GM19043 (cell line): ENCODE results near the gene MICAL3.
"Not testable (repeated sequence)": the region's sequence is repeated elsewhere in the genome, so short reads cannot be mapped to it uniquely, and the experiment has no call there.

ENCODE experiments used
- ATAC-seq: cut with Tn5 transposase; IDR thresholded peaks from one replicate; pipeline ENCODE4 v1.9.1; 2021; ENCODE audit warnings: low read depth; ENCODE audit not compliant: unreplicated experiment

The MICAL3 gene

DNA sequence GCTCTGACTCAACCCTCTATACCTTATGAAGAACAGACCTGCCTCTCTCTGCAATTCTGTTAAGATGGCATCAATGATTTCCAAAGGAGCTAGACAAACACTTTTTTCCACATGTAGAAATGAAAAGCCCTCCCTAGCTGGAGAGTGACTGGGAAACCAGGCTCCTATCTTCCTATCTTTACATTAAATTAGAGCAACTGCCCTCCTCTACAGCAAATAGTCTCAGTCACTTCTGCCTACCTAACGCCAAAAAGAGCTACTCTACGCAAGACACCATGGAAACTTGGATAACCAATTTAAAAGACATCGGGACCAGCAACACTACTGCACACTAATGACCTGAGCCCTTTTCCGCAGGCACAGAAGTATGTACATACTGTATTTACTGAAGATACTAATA lies 84.8 kb downstream of the MICAL3 start:
- ATAC-seq, result no peak

DNA sequence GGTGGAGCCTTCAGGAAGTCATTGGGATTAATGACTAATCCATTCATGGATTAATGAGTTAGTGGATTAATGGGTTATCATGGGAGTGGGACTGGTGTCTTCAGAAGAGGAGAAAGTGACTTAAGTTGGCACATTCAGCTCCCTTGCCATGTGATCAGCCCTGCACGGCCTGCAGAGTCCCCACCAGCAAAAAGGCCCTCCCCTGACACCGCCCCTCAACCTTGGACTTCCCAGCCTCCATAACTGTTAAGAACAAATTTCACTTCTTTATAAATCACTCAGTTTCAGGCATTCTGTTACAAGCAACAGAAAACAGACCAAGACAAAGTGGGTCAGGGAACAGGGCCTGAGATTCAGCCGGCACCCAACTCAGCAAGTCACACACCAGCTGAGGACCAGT lies 85.3 kb downstream of the MICAL3 start:
- no peak for ATAC-seq

DNA sequence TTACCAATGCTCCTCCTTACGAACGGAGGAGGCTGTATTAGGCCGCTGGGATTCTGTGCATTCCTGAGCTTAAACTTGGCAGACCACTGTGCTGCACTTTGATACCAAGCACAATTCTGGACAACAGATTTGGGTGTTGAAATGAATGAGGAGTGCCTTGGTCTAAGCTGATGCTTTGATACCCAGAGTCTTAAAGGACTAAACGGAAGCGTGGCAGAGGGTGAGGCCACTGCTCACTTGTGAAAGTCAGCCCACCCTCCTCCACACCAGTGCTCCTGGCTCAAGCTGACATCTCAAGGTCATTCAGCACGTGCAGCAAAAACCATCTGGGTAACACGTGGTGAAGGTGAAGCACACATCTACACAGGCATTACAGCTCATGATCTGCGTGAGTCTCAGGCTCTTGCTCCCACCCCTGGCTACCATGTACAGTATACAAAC lies 85.9 kb downstream of the MICAL3 start:
- no peak for ATAC-seq

DNA sequence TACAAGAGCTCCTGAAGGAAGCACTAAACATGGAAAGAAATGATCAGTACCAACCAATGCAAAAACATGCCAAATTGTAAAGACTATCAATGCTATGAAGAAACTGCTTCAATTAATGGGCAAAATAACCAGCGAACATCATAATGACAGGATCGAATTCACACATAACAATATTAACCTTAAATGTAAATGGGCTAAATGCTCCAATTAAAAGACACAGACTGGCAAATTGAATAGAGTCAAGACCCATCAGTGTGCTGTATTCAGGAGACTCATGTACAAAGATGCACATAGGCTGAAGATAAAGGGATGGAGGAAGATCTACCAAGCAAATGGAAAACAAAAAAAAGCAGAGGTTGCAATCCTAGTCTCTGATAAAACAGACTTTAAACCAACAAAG lies 91.9 kb downstream of the MICAL3 start:
- ATAC-seq, result not testable (repeated sequence)

DNA sequence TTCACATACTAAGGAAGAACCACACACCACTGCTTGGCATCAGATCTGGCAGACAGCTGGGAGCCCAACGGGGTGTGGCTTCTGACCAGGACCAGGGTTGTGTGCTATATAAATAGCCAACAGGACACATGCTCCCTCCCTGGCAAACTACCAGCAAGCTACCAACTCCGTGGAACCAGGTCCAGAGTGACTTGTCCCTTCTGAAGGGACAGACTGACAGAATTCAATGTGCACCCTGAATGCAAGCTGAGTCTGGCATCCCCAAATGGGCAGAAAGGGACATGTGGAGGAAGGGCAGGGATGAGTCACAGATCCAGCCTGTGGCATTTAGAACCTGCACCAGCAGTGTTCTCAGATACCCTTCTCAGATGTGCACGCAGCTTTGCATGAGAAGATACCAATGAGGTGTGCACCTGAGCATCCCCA lies 92.9 kb downstream of the MICAL3 start:
- ATAC-seq, result no peak

DNA sequence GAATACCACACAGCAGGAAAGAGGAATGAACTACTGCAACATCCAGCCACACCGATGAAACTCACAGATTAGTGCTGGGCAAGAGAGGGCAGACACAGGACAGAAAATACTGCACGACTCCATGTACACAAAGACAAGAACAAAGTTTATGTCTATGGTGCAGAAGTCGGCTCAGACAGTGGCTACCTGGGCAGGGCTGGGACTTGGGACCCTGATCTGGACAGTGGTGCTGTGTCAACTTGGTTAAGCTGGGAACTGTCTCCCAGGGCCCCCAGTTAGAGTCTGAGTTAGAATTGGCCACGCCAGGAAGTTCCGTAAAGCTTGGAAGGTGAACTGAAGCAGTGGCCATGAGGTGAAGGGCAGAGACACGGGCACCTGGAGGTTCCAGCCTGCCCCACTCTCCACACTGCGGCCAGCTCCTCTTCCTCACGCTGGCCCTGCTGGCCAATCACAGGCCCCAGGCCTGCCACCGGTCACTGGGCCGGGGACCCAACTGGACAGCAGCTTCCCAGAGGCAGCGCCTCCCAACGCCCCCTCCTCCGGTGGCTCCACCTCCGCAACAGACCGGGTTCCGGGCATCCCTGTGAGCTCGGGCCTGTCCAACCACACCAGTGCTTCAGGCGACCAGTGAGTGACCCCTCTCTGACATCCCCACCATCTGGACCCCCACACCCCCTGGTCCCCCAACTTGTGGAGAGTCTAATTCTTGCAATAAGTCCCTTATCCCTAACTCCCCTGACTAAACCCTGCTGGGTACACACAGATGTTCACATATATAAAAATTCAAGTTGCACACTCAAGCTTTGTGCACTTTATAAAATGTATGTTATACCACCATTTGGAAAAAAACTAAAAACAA lies 93.7 kb downstream of the MICAL3 start:
- no peak for ATAC-seq

DNA sequence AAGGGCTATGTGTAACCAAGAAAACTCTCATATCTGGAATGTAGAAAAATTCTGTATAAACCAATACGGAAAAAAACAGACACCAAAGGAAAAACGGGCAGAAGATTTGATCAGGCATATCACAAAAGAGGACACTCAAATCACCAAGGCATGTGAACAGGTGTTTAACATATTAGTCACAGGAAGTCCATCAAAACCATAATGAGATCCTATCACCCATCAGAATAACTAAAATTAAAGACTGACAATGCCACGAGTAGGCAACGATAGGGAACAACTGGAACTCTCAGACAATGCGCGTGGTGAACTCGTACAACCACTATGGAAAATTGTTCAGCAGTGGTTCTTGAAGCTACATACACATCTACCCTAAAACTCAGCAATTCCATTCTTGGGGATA lies 94.5 kb downstream of the MICAL3 start:
- ATAC-seq, result no peak

DNA sequence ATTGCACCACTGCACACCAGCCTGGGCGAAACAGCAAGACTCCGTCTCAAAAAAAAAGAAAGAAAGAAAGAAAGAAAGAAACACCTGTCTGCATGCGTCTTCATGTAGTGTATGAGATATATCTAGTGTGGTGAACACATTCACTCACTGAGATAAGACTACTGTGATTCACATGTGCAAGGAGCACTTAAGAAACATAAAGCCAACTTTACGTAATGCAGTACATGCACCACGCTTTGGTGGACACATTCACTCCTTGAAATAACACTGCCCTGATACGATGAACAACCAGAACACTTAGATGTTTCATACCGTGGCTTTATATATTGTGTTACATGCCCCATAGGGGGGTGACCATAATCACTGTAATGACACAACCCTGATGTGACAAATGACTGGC lies 96.0 kb downstream of the MICAL3 start:
- no peak for ATAC-seq

DNA sequence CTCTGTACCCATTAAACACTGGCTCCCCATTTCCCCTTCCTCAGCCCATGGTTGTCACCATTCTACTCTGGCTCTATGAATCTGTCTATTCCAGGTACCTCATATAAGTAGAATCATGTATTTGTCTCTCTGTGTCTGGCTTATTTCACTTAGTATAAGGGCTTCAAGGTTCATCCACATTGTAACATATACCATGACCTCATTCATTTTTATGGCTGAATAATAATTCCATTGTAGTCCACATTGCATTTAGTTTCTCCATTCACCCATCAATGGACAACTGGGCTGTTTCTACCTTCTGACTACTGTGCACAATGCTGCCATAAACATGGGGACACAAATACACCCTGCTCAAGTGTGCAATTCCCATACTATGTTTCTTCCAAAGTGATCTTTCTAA lies 97.3 kb downstream of the MICAL3 start:
- no peak for ATAC-seq

DNA sequence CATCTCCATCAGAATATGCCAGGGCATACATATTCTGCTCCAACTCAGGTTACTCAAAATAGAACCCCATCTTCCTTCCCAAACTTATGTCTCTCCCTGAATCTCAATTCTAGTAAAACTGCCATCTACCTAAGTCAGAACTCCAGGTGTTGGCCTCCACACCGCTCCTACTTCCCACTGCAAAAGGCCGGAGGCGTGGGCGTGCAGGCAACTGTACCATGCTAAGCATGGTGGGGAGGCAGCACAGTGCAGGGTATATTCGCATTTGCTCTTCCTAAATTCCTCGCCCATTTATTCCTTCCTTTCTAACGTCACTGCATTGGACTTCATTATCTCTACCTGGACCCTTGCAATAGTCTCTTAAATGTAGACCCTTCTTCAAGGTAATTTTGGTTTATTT lies 97.8 kb downstream of the MICAL3 start:
- no peak for ATAC-seq

DNA sequence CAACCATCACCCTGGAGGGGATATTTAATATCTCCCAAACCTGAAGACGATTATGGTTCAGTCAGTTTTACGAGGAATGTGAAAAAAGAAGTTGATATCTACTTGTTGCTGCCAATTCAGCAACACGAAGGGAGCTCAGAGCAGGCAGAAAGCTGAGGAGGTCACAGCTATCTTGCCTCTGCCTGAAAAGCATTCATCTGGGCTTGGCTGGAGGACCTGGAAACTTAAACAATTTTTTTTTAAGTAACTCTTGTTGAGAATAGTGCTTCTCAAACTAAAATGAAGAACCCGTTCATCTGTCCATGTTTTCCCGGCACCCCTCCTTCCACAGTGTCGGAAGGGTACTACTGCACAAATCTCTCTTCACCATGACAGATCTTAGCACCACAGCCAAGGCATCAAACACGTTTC lies 98.9 kb downstream of the MICAL3 start:
- ATAC-seq, result no peak

DNA sequence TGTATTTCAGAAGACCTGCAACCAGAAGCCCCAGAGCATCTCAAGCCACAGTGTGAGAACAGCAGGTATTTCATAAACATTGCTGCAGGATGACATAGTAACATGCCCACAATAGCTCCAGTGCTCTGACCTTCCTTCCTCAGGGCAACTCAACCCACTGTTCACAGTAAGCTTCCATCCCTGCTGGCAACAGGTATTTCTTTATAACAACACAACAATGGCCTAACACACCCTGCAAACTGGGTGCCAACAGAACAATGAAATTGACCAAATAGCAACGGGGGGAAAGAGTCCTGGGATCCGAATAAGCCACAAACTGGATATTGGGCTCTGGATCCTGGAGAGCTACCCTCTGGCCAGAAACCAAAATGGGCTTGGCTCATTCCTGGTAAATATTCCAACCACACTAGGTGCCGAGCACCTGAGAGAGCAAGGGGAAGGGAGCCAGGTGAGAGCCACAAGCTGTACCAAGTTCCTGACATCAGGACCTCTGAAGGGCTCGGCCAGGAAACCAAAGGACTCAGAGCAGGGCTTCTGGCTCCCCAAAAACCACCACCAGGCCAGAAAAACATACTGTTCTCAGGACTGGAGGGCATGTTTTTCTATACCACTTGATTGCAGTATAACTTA lies 99.5 kb downstream of the MICAL3 start:
- ATAC-seq, result no peak

DNA sequence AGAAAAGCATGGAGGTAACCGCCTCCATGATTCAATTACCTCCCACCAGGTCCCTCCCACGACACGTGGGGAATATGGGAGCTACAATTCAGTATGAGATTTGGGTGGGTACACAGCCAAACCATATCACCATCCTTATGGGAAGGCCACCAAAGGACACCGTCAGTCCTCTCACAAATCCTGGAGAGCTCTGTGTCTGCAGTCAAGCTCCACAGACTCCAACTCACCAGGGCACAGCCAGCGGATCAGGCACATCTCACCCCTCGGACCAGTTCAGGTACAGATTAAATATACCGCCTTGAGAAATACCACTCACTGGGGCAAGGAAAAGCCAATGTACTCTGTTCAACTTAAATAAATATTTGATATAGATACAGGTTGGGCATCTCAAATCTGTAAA lies 100.3 kb downstream of the MICAL3 start:
- ATAC-seq, result no peak

DNA sequence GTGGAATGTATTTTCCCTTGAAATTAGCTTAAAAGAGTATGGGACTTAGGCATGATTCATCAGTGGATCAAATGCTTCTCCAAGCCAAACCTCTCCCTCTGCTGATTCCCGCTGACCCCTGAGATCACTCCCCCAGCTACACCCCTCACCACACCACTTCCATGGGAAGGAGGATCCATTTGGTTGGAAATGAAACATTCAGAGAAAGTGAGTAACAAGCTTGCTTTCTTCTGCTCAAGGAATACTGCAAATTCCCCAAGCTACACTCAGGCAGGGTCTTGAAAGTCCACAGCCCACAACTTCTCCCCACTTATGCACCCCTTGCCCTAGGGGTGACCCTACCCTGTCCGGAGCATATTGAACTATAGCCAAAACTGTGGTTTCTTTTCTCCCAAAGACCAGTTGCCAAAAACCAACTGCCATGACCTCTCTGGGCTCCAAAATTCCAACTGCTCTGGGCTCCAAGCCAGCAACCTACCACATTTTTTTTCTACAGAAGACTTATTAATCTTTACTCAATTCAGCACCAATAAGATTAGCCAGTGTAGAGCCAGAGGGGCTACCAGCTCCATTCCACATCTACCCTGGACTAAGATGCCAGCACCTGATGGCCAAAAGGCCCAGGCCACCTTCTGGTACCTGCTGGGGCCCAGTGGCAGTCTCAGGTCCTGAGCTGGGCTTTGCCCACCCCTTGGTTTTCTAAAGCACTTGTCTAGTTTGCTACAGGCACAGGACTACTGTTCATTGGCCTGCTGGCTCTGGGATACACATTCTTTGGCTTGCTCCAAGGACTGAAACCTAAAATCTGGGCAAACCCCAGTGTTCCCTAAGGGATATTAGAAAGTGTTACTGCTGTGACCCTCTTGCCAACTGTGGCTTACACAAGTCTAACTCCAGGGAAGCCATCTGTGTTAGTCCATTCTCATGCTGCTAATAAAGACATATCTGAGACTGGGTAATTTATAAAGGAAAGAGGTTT lies 101.1 kb downstream of the MICAL3 start:
- ATAC-seq, result no peak

DNA sequence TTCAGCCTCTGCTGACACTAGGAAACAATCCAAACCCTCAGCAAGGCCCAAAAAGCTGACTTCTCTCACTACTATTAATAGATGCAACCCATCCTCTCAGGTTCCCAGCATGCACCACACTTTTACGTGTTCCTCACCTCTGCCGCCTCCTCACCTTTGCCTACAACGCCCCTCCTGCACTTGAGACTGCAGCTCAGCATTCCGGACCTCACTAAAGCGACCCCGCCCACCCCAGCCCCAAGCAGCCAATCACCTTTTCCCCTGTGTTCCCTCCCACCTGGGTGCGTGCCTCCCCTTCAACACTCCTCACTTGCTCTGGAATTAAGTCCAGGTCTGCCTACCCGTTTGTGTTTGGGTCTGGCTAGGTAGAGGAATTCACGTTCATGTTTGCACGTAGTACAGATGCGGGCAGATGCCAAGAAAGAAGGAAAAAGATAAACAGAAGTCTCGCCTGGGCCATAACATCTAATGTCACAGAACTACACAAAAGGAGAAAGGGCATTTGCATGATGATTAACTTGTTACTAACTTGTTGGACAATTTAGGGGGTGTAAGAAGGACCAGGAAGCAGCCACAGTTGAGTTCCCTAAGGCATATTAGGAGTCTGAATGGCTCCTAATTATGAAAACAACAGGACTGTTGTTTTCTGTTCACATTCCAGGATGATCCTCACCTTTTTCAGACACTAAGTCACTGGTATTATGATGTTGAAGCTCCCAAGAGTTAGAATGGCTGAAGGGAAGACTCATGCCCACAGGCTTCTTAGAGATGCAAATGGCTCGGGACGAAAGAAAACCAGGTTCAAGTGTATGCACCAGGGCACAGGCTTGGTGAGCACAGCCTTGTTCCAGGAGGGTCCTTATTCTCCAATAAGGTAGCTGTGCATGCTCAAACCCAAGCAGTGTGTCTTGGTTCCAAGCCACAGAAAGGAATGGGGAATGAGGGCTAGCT lies 102.2 kb downstream of the MICAL3 start:
- ATAC-seq, result no peak

DNA sequence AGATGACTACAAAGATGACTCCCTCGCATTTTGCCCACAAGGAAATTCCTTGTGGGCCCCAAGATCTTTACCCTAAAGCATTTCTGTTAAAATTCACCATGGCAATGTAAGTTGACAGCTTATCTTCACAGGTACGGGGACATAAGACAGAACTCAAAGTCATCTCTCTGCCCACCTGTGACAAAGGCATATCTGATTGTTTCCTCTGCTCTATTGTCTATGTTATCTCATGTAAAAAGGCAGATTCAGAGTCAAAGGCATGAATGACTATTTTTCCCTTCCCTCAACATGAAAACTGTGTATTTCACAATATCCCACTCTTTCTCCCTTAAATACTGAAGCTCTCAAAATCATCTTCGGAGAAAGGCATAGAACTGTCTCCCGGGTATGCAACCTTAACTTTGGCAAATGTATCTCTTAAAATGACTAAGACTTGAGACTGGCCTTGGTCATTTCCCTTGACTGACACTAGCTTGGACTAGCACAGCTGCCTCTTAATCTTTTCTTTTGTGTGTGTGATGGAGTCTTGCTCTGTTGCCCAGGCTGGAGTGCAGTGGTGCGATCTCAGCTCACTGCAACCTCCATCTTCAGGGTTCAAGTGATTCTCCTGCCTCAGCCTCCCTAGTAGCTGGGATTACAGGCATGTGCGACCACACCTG lies 103.2 kb downstream of the MICAL3 start:
- ATAC-seq, result no peak

DNA sequence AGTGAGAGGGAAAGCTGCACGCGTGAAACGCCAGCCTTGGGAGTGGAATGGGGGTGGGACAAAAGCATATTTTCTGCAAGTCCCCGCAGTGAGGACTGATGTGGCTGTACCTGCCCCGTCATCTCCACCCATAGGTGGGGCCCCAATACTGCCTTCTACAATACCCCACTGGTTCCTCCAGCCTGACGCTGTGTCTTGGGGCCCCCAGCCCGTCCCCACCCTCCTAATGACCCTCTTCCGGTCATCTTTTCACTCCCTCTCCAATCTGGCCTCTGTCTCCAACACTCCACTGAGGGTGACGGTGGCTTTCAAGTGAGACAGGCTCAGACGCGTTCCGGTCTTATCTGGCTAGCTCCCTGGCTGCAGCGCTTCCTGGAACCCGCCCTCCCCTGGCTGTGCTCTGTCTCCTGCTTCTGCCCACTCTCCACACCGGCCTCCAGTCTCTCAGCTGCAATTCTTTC lies 104.2 kb downstream of the MICAL3 start:
- no peak for ATAC-seq

DNA sequence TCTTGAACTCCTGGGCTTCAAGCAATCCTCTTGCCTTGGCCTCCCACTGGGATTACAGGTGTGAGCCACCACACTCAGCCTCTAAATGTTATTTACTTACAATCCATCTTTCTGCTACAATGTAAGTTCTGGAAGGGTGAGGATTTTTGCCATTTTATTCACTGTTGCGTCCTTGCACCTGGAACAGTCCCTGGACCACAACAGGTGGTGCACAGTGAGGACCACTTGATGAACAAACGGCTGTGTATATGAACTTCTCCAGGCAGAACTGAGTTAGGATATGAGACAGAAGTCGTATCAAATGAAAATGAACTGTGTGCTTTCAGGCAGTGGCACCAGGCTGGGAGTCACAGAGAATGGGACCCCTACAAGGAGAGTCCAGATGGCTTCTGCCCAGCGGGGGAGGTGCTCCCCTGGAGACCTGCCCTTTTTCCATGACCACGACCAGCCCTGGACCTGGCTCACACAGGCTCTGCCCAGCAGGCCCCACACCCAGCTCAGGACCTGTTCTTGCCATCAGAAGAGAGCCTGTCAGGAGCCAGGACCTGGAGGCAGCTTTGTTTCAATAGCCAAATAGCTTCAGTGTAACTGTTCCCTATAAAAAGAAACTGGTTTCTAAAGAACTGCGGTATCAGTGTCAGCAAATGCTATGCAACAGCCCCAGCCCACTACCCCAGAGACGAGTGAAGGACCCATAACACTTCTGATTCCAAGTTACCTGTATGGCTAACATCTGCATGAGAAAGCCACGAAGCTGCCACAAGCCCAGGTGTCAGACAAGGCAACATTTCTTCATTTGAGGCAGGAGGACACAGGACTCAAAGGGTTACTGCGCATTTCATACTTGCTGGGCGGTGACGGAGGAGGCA lies 104.9 kb downstream of the MICAL3 start:
- no peak for ATAC-seq
